DMS153 (cell line): Measurements from ENCODE around the gene LARP4B.

Source experiments
- DNase-seq: peaks from one replicate; lab custom pipeline; 2025; lab: John Stamatoyannopoulos, UW

LARP4B gene

DNA sequence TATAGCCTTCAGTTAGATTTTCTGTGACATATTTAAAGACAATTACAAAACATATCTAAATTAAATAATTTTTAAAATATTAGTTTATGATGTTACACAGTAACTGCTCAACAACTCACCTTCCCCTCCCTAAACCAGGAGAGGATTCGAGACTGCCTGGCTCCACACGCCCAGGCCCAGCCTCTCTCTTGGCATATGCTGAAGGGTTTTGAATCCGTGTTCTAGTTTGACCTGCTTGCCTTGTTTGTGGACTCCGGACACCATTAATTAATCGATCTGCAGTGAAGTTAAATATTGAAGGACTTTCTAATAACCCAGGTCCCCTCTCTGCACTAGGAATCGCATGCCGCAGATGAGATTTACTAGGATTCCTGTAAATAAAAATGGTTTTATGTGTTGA lies 106.6 kb downstream of the LARP4B start:
- DNase-seq: no peak

DNA sequence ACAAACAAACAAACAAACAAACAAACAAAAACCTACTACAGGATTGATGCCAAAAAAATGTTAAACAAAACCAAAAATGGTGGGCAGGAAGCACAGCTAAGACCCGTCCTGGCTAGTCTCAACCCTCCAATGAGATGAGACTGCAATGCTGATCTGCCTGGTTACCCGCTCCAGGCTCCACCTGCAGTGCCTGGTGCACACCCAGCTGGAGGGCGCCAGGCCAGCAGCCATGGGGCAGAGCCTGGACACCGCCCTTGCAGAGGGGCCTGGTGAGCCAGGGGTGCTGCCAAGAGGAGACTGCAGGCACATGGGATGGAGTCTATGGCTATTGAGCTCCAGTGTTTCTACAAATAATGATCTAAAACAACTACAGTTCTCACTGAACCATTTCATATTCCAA lies 107.0 kb downstream of the LARP4B start:
- no peak for DNase-seq

DNA sequence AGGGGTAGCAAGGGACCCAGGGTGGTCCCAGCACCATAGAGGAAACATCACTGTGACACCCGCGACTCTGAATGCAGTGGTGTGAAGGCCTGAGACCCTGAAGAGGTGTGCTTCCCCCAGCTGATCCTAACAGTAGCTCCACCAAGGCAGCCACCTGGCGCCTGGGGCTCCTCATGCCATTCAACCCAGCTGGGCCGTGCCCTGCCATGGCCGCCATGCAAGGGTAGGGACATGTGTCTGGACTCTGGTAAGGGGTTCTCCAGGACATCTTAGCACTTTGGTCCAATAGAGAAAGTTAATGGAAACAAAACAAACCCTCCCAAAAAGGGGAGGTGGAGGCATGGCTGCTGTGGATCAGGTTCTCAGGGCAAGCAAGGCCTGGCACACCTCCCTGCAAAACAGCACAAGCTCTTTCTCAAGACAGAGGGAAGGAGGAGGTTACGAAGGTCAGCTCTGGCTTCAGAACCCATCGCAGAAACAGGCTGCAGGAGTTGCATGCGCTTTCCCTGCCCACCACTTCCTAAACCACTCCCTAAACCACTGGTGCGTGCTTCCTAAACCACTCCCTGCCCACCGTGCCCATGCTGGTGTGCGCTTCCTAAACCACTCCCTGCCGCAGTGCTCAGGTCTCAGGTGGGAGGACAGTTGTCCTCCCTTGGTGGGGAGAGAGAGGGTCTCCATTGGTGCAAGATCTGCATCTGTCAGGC lies 108.7 kb downstream of the LARP4B start:
- no peak for DNase-seq

DNA sequence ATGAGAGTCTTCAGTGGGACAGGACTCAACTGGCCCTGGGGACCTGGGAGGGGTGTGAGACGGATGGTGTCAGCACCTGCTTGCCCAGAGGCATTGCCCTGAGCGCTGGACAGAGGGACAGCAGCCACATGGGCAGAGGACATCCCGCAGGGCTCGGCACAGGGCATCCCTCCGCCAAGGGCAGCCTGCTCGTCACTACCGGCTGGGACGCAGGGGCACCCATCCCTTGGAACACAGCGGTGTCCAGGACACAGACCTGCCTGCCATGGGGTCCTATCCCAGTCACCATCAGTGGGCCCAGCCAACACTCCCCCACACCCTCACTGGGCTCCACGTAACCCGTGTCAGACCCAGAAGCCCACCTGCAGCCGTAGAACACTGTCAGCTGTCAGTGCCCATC lies 109.3 kb downstream of the LARP4B start:
- DNase-seq: no peak

DNA sequence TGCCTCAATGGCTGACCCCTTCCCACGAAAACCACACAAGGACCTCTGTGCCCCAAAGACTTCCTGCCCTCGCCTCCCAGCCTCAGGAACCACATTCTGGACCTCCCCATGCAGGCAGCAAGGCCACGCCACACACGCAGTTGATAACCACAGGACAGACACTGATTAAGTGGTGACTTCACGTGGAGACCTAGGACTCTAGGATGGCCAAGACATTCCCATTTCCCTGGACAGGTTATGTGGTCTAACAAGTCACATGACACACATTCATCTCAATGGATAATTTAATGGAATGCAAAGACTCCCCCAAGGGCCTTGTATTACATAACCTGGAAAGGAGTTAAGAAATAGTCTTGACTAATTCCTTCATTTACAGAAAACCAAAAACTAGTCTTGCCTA lies 110.2 kb downstream of the LARP4B start:
- no peak for DNase-seq

DNA sequence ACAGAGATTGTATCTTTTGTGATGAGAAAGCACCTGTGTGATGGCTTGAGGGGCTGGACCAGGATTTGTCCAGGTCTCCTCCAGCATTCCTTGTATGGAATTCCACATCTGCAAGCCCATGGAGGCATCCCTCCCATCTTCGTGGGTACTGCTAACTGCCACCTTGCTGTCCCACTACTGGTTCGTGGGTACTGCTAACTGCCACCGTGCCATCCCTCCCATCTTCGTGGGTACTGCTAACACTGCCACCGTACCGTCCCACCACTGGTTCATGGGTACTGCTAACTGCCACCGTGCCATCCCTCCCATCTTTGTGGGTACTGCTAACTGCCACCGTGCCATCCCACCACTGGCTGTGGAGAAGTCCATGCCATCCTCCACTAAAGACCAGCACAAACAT lies 111.7 kb downstream of the LARP4B start:
- no peak for DNase-seq

DNA sequence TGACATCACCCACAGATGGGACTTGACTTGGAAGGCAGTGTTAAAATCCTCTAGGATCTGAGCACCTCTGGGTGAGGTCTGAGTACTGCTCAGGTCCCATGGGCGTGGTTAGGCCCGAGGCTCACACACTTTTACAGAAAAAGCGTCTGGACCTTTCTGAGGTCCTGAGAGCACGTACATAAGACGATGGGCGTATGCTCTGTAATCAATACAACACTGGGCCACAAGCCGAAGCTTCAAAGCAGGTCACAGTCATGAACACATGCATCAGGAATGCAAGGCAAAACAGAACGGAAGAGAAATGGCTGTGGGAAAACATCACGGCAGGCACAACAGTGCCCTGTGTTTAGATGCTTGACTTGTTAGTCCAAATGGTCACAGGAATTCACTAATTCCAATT lies 112.2 kb downstream of the LARP4B start:
- no peak for DNase-seq

DNA sequence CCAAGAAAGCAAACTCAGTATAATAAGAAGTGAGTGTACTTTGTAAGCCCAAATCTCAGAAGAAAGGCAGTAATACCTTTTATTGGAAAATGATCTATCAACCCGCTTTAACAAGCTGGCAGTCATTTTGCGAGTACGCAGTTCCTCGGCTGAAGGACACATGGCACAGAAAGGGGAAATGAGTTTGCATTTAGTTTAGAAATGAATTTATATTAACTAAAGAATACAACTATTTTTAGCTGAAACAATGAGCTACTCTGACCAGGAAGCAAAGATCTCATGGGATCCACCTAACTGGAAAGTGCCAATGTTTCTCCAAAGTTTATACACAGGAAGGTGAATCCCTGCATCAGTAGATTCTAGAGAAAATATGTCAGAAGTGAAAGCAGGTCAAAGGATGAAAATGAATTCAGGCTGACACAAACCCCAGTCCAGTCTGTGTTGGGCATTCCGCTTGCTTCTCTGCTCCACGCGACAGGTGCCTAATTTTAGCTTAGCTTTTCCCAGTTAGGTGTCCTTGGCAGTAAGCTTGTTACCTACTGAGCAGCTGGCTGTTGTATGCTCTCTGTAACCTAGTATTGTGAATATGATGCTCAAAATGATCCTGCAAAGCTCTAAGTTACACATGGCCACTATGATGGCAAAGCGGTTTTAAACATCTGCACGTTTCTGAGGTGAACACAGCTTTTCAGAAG lies 112.8 kb downstream of the LARP4B start:
- no peak for DNase-seq

DNA sequence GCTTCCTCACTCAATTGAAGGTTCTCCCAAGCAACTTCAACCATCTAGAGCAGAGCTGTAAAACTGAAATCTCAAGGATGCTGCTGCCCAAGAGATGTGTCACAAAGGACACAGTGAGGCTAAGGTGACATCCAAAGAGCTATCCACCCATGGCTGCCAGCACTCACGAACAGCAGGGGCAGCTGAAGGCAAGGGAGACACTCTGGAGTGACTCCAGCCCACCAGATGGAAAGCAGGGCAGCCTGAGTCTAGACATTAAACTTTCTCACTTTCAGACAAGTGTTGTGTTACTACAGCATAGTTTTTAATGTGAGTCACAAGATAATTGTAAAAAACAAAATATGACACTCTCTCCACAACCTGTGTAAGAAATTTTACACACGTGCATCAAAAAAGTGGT lies 113.5 kb downstream of the LARP4B start:
- no peak for DNase-seq

DNA sequence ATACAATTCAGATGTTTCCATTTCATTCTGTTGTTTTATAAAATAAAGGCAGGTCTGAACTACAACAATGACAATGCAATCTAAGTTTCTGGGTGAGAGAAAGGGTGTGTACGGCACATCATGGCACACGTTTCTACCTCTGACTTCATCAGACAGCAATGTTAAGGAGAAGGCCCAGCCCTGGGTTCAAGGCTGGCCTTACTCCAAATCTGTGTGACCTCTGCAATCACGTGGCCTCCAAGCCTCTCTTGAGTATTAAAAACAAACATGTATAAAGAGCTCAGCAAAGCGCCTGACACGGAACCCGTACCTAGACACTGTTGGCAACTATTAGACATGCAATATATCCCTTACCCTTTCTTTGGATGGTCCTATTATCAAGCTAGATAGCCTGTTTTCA lies 114.1 kb downstream of the LARP4B start:
- no peak for DNase-seq

DNA sequence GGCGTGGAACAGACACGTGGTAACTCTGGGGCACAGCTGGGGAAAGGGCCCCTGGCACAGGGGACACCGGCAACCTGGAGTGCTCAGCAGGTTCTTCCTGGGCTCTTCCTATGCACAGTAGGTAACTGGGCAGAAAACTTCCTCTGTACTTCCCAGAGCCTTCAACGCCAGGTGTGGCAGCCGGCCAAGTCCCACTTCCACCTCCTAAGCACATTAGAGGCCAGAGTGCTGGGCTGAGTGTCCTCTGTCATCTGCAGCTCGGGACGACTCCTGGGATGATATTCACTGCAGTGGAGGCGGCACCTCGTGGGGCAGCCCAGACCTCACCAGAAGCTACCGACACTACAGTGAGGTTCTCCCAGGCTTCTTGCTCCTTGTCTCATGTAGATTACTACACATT lies 114.5 kb downstream of the LARP4B start:
- no peak for DNase-seq

DNA sequence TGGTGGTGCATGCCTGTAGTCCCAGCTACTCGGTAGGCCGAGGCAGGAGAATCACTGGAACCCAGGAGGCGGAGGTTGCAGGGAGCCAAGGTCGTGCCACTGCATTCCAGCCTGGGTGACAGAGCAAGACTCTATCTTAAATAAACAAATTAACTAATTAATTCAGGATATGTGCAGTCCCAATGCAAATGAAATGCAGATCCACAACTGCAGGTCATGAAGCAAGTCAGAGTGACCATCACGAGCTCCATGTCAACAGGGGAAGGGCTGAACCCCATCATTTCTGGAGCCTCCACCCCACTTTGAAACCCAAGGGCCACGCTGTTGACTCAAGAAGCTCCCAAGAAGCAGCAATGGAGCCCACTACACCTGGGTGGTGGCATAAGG lies 115.4 kb downstream of the LARP4B start:
- DNase-seq: no peak

DNA sequence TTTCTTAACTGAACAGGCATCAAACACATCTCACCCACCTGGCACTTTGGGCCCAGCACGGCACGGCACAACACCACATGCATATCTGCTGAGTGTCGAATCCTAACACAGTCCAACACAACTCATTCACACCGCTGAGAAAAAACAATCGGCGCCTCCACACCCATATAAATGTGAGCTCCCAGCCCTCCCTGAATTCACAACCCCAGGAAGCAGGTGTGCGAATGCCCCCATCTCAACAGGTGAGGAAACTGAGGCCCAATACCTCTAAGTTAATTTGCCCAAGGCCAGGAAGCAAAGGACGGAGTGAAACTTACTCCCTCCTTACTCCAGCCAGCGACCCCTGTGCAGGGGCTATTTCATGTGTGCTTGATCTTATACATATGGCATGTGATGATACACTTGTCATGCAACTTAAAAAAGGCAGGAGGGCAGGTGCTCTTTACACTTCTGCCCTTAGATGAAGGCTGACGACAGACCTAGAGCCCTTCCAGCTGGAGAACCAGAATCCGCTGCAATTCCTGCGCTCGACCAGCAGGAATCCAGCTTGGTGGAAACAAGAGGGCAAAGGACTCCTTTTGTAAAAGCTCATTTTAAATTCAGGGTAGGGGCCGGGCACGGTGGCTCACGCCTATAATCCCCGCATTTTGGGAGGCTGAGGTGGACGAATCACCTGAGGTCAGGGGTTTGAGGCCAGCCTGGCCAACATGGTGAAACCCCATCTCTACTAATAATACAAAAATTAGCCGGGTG lies 116.0 kb downstream of the LARP4B start:
- no peak for DNase-seq

DNA sequence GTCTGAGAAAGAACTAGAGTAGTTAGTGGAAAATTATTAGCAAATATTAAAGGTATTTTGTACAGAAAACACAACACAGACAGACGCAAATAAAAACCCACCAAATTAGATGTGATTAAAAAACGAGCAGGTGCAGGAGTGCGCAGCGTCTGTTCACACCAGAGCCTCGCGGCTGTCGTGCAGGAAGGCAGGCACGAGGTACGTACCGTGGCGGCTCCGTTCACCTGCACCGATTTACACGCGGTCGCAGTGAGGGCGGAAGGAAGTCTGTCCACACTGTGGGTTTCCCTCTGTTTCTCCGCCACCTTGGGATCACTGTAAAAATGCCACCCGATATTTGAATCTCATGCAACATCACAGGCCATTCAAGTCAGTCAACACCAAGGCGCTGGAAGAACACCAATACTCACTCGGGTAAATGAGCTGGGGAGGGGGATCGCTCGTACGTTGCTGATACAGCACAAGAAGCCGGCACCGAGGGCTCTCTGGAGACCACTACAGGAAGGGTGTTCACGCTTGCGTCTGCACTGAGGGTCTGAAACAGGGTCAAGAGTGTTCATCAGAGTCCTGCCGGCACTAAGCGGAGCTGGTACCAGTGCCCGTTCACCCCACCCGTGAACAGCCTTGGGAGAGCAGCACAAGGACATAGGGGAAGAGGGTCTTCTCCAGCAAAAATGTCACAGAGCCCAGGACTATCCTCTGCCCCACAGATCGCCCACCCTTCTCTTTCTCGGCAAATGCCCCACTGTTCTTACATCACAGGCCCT lies 116.8 kb downstream of the LARP4B start:
- no peak for DNase-seq

DNA sequence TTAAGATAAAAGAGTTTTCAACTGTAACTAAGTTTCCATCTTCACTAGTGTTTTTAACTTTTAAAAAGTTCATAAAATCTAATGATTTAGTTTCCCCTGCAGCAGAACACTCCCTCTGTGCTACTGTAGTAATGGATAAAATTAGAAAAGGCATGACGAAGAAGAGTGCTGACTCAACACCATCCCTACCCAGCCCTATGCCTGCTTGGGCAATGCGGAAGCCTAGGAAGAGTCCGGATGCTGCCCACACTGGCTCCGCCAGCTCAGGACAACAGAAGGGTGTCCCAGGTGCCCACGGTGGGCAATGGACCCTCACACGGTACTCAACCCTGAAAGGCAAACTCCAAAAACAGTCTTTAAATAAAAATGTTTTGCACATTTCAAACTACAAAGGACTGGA lies 118.2 kb downstream of the LARP4B start:
- DNase-seq: no peak

DNA sequence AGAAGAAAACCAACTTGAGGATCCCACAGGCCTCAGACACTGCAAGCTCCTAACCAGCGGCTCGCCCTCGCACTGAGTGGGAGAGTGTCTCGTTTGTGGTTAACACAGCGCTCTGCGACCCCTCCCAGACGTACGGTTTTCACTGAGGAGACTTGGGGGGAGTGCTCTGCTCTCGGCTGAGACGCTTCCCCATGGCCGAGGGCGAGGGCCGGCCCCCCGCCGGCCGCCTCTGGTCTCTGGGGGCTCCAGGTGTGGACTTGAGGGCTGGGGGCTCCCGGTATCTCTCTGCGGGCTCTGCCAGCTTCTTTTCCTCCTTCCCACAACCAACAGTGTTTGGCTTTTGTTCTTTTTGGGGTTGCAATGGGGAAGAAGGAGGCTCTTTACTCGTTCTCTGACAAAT lies 118.7 kb downstream of the LARP4B start:
- DNase-seq: no peak

DNA sequence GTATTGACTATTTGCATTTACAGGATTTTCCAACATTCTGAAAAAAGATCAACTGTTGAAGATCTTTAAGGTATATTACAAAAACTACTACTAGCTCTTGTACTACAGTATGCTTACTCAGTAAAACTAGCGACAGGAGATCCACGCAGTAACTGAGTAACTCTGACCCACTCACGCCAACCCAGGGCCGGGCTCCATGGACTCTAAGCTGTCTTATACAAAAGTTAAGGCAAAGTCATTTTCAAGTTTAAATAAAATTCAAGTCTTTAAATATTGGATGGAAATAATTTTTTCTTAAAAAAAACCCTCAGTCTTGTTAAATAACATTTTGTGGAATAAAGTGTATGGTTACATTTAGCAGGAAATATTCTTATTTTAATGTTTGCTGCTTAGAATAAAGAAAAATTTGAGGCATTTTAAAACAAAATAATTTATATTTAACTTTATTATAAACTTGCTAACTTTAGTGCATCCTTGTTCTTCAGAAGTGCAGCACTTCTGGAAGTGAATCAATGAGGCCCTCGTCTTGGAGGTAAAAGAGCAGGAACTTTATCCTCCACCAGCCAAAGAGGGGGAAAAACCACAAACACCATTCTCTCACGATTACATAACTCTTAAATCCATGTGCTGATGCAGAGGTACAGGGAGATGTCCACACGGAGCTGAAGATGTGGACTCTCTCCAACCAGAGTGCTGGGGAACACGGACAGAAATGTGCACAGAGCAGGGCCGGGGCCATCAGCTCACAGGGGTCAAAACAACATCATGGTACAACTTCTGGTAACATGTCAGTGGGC lies 119.9 kb downstream of the LARP4B start:
- DNase-seq: no peak

DNA sequence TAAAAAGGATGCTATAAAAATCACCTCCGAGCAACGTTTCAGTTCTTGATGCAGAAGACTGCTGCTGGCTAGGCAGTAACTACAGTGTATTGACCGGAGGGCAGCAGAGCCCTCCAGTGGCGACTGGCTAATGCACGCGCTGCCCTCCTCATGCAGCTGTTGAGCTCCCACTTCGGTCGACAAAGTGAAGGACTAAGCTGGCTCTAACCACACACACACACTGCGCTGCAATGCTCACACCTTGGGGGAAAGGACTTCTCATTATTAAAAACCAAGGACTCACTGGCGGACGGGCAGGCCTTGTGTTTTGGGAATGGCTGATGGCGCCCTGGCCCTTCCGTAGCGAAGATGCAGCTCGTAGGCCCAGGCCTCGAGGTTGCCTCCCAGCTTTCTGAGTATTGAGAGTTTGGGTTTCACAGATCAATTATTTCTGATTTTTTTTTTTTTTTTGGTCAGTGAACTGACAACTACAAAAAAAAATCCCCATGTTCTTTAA lies 121.1 kb downstream of the LARP4B start:
- no peak for DNase-seq

DNA sequence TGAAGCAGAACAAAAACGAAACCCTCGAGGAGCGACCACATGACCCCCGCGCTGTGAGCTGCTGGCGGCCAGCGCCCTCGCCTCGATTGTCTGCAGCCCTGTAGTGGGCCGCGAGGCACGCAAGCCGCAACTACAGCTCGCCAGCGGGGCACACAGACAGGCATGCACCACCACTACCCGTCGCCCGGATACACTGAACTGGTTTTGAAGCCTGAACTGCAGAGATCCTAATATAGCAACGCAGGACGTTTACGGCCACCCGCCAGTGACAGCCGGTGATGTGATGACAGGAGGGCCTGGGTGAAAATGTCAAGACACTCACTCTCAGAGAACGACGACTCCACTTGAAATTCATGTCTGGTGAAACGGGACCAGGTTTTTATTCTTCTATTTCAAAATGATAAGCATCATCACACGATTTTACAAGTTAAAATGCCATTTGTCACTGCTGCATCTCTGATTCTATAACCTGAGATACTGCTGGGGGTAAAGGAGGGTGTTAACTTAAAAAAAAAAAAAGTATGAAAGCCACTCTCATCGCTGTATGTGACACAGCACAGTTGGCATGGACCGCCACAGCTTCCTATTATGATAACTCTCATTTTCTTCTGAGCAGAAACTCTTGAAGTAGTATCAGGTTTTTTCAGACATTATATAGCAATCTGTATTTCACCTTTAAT lies 121.7 kb downstream of the LARP4B start:
- no peak for DNase-seq

DNA sequence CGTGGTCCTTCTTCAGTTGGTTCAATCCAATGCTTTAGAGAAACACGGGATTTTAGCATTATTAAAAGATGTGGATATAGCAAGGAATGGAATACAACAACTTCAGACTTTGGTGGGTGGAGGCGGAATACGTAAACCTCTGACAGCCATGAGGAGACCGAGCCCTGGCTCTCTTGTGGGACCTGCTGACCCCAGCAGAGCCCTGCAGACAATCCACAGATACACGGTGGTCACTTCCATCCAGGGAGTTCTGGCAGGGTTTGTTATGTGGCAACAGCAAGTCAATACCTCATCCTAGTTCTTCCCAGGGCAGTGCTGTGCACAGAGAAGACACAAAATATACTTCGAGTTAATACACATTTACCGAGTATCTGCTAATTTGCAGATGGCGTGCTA lies 123.5 kb downstream of the LARP4B start:
- no peak for DNase-seq
